ENCODE data around the gene CCDC12.
A peak's percentile ranks its signal among the peaks of the same experiment; 100 is the strongest.

The CCDC12 gene

GRCh38 chr3:47004369-47005211, 28.0 kb upstream of the CCDC12 start:
- ChIA-PET CTCF (interaction anchor here (1.1 to 1.4 kb wide), 2 partner anchors 246 to 318 kb away, joined by 3 read pairs; no protein-coding TSS in a partner anchor), POLR2A (no interaction called here)
- DNase-seq (ENCODE audit: extremely low spot score), result no peak
- TF ChIP-seq CTCF (IDR thresholded peaks at IDR 0.05; ENCODE audit: control extremely low read depth, extremely low read depth, low read depth, missing control alignments), result no peak

- TF ChIP-seq CTCF (IDR thresholded peaks at IDR 0.05; ENCODE audit: control extremely low read depth, extremely low read depth, low read depth, missing control alignments), result no peak
- no peak for DNase-seq (ENCODE audit: extremely low spot score)
- ChIA-PET POLR2A (no interaction called here), CTCF (interaction anchor here (0.8 to 1.1 kb wide), 2 partner anchors 11 to 318 kb away, joined by 3 read pairs; no protein-coding TSS in a partner anchor)
Measured at GRCh38 chr3:47003461-47004368, 27.2 kb upstream of the CCDC12 start.

- ChIA-PET POLR2A (no interaction called here), CTCF (interaction anchor here (0.8 to 1.1 kb wide), 2 partner anchors 10 to 319 kb away, joined by 3 read pairs; no protein-coding TSS in a partner anchor)
- no peak for DNase-seq (ENCODE audit: extremely low spot score)
- TF ChIP-seq CTCF (IDR thresholded peaks at IDR 0.05; ENCODE audit: control extremely low read depth, extremely low read depth, low read depth, missing control alignments), result no peak
Measured at GRCh38 chr3:47003056-47003410, 26.5 kb upstream of the CCDC12 start.

- DNase-seq (ENCODE audit: extremely low spot score), result no peak
- CTCF ChIA-PET, result interaction anchor here (0.8 kb wide), 2 partner anchors 10 kb away, joined by 3 read pairs; no protein-coding TSS in a partner anchor
- peak; percentile 9 for TF ChIP-seq CTCF (IDR thresholded peaks at IDR 0.05; ENCODE audit: control extremely low read depth, extremely low read depth, low read depth, missing control alignments)
- POLR2A ChIA-PET, result no interaction called here
Measured at GRCh38 chr3:47002171-47003055, 25.9 kb upstream of the CCDC12 start.

GRCh38 chr3:47001731-47002170, 25.2 kb upstream of the CCDC12 start:
- POLR2A ChIA-PET, result no interaction called here
- no peak for TF ChIP-seq CTCF (IDR thresholded peaks at IDR 0.05; ENCODE audit: control extremely low read depth, extremely low read depth, low read depth, missing control alignments)
- CTCF ChIA-PET, result interaction anchor here (0.8 kb wide), 1 partner anchor 9 kb away, joined by 3 read pairs; no protein-coding TSS in a partner anchor
- DNase-seq (ENCODE audit: extremely low spot score), result no peak

All from GM10248 (cell line).